Endothelial cell (in vitro differentiated cells): Measurements from ENCODE around the gene ARID1B. TPM values are rescaled to one million over a fixed set of nuclear protein-coding genes. Genes with fewer than 3 reads are reported as not detected.

ENCODE experiments used
- DNase-seq: peaks from one replicate; pipeline ENCODE4 v3.0.0; 2021; ENCODE audit warnings: low spot score
- H3K27ac Mint-ChIP-seq: one replicate; pipeline ENCODE4 v1.8.0; 2021; ENCODE audit warnings: mixed read lengths, inconsistent platforms; ENCODE audit not compliant: unreplicated experiment
- H3K27me3 Mint-ChIP-seq: one replicate; pipeline ENCODE4 v1.8.0; 2021; ENCODE audit warnings: mild to moderate bottlenecking, moderate library complexity, mixed read lengths, inconsistent platforms; ENCODE audit not compliant: unreplicated experiment
- H3K36me3 Mint-ChIP-seq: one replicate; pipeline ENCODE4 v1.8.0; 2021; ENCODE audit warnings: mild to moderate bottlenecking, low read depth, mixed read lengths, inconsistent platforms; ENCODE audit not compliant: unreplicated experiment
- H3K4me1 Mint-ChIP-seq: one replicate; pipeline ENCODE4 v1.8.0; 2021; ENCODE audit warnings: mild to moderate bottlenecking, mixed read lengths, inconsistent platforms; ENCODE audit not compliant: unreplicated experiment
- H3K4me3 Mint-ChIP-seq: one replicate; pipeline ENCODE4 v1.8.0; 2021; ENCODE audit warnings: mild to moderate bottlenecking, mixed read lengths, inconsistent platforms; ENCODE audit not compliant: unreplicated experiment
- H3K9me3 Mint-ChIP-seq: one replicate; pipeline ENCODE4 v1.8.0; 2021; ENCODE audit warnings: mixed read lengths, inconsistent platforms; ENCODE audit not compliant: unreplicated experiment
- total RNA-seq: library from RNA; stranded (reverse); fragmentation: NEBNext Ultra II Directional; extraction: Animal tissue kit (Norgen Biotek cat#: 25700); gene quantifications from one replicate; pipeline ENCODE4 v1.2.1, GENCODE V29; 2021; ENCODE audit not compliant: unreplicated experiment
- TF ChIP-seq, protein P1 (sequence below): fragments of 200-600 bp; sonication (generic); IDR thresholded peaks from one replicate; pipeline ENCODE4 v1.5.0; 2021; ENCODE audit warnings: antibody characterized with exemption; ENCODE audit not compliant: unreplicated experiment

ARID1B gene
- total RNA-seq, 1 donor from 2014 or later = 104 TPM

DNA sequence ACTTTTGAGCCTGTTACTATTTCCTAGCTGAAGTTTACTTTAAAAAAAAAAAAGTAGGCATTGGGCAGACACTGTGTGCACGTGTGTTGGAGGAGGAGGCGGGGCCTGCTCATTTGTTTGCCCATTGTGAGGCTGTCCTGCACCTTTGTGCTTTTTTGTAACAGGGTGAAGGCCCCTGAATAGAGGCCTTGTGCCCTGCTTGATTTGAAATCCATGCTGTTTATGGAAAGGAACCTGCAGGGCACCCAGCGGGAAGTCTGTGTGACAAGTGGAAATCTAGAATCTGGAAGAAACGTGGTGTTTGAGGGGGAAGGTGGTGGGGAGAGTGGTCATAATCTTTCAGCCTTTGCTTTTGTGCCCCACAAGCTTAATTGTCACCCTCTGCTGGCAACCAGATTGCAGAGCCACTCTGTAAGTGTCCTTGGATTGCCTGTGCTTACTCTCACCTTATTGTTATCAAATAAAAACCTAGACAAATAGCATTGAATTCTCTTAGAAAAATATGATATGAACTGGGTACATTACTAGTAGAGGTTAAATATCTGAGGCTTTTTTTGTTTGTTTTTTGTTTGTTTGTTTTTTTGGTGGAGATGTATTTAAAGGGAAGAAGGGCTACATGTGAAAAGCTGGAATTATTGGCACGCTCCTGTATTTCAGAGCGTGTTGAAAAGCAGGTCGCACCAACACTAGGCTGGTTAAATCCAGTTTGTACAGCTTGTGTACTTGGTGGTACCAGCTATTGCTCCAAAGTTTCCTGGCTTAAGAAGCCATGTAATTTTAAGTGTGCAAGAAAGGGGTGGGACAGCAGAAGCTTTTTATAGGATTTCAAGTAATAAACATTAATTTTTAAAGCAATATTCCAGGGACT lies 156.3 kb downstream of the ARID1B start:
- peaks cover 3% of the 10 kb centered on the region for H3K27me3 Mint-ChIP-seq
- no peaks in the 10 kb centered on the region for H3K9me3 Mint-ChIP-seq
- no peak overlapping the region for H3K4me3 Mint-ChIP-seq
- H3K36me3 Mint-ChIP-seq = peaks cover 3% of the 10 kb centered on the region
- TF ChIP-seq, protein P1, sequence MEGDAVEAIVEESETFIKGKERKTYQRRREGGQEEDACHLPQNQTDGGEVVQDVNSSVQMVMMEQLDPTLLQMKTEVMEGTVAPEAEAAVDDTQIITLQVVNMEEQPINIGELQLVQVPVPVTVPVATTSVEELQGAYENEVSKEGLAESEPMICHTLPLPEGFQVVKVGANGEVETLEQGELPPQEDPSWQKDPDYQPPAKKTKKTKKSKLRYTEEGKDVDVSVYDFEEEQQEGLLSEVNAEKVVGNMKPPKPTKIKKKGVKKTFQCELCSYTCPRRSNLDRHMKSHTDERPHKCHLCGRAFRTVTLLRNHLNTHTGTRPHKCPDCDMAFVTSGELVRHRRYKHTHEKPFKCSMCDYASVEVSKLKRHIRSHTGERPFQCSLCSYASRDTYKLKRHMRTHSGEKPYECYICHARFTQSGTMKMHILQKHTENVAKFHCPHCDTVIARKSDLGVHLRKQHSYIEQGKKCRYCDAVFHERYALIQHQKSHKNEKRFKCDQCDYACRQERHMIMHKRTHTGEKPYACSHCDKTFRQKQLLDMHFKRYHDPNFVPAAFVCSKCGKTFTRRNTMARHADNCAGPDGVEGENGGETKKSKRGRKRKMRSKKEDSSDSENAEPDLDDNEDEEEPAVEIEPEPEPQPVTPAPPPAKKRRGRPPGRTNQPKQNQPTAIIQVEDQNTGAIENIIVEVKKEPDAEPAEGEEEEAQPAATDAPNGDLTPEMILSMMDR = no peak
- H3K4me1 Mint-ChIP-seq = peaks cover 10% of the 10 kb centered on the region
- H3K27ac Mint-ChIP-seq = peak overlapping the region; percentile 2
- no peak for DNase-seq

DNA sequence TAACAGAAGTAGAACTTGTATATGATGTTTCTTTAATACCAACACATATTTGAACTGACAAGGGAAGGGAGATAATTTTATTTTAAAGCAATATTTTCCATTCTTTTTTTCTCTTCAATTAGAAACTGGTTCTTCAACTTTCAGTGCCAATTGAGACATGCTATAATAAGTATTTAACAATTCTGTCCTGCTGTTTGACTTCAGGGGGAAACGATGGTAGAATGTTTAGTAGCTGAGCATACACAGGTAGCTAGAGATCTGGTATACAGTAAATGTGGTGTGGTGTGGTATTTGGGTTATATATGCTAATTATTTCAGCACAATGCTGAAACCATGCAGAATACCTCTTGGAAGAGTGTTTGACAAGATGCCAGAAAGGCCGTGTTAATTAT lies 156.9 kb downstream of the ARID1B start:
- Mint-ChIP-seq H3K4me3 (no peak overlapping the region), H3K4me1 (peaks cover 10% of the 10 kb centered on the region), H3K36me3 (peaks cover 3% of the 10 kb centered on the region), H3K27ac (no peak overlapping the region), H3K27me3 (peaks cover 3% of the 10 kb centered on the region), H3K9me3 (no peaks in the 10 kb centered on the region)
- no peak for DNase-seq
- TF ChIP-seq, protein P1 = no peak

DNA sequence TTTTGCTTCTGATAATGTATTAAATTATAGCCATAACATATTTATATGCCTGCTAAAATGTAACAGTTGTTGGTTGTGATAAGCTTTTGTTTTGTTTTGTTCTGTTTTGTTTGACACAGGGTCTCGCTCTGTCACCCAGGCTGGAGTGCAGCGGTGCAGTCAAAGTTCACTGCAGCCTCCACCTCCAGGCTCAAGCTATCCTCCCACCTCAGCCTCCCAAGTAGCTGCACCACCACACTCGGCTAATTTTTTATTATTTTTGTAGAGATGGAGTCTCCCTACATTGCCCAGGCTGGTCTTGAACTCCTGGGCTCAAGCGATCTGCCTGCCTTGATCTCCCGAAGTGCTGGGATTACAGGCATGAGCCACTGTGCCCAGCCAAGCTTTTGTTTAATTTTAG lies 157.8 kb downstream of the ARID1B start:
- TF ChIP-seq, protein P1 = no peak
- peaks cover 3% of the 10 kb centered on the region for H3K27me3 Mint-ChIP-seq
- no peak overlapping the region for H3K27ac Mint-ChIP-seq
- DNase-seq = no peak
- no peak overlapping the region for H3K4me3 Mint-ChIP-seq
- no peaks in the 10 kb centered on the region for H3K9me3 Mint-ChIP-seq
- H3K36me3 Mint-ChIP-seq = peaks cover 3% of the 10 kb centered on the region
- peaks cover 10% of the 10 kb centered on the region for H3K4me1 Mint-ChIP-seq

DNA sequence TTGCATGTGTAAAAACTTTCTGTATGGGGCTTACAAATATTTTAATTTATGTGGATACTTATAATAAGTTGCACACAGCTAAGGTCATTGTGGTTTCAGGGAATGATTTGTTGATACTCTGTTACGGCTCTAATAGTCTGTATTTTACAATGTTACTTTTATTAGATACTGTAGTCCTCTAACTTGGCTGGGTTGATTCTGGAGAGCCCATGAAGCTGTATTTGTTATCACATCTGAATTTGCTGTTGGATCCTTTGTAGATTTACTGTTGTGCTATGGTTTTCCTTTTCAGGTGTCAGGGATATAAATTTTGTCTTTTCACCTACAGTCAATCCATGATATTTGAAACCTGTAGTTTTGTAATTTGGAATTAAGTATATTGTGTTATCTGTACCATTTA lies 161.0 kb downstream of the ARID1B start:
- Mint-ChIP-seq H3K4me1 (peaks cover 14% of the 10 kb centered on the region), H3K9me3 (no peaks in the 10 kb centered on the region), H3K4me3 (no peak overlapping the region), H3K27me3 (peaks cover 2% of the 10 kb centered on the region), H3K36me3 (peaks cover 3% of the 10 kb centered on the region), H3K27ac (no peak overlapping the region)
- TF ChIP-seq, protein P1 = no peak
- no peak for DNase-seq

DNA sequence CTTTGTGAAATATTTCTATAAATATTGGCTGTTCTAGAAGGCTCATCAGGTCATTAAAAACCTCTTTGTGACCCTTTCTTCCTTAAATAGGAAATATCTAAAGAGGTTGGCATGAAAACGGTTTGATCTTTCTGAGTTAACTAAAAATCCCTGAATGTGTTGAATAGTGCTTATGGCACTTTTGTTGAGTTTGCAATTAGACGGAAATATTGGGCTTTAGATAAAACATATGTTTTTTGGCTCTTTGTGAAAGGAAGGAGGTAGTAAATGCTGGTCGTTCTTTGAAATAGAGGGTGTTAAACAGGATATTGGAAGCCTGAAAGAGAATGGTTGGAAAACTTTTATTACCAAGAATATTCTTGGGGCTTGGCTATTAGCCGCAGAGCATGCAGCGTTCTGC lies 163.0 kb downstream of the ARID1B start:
- H3K36me3 Mint-ChIP-seq = peaks cover 3% of the 10 kb centered on the region
- TF ChIP-seq, protein P1 = no peak
- peaks cover 24% of the 10 kb centered on the region for H3K4me1 Mint-ChIP-seq
- no peak overlapping the region for H3K4me3 Mint-ChIP-seq
- H3K27ac Mint-ChIP-seq = peak overlapping the region; percentile 22
- H3K9me3 Mint-ChIP-seq = no peaks in the 10 kb centered on the region
- no peak for DNase-seq
- peaks cover 2% of the 10 kb centered on the region for H3K27me3 Mint-ChIP-seq
